H1 (cell line): ENCODE measurements around the gene ZW10. TPM values are rescaled to one million over a fixed set of nuclear protein-coding genes. Genes with fewer than 3 reads are reported as not detected.

Experiments
- CTCF ChIA-PET: fragments of 300-600 bp; sonication (Branson Sonifier 250); formaldehyde crosslinking; loops from one replicate; lab custom pipeline; 2021; ENCODE audit not compliant: partially characterized antibody; lab: Charles Lee
- POLR2A ChIA-PET: fragments of 300-600 bp; sonication (Branson Sonifier 250); formaldehyde crosslinking; loops from one replicate; lab custom pipeline; 2021; ENCODE audit warnings: inconsistent platforms; ENCODE audit not compliant: partially characterized antibody; lab: Charles Lee
- DNase-seq, 2 experiments: peaks; one replicate each; pipeline versions ENCODE4 v3.0.0 to v3.0.0-alpha.2; 2010 to 2022; ENCODE audit warnings: low spot score in 2 of 2, low read depth in 1 of 2, mixed read lengths in 1 of 2
- FAIRE-seq: peaks from 2 replicates; lab custom pipeline; 2011; peaks lifted over from hg19 to GRCh38; lab: Jason Lieb, UNC
- H2AFZ ChIP-seq: 2 replicates; pipeline ENCODE4 v1.8.1; 2012; ENCODE audit warnings: low read length, inconsistent platforms
- H2AK5ac ChIP-seq: 2 replicates; pipeline ENCODE4 v1.6.1; 2013; ENCODE audit warnings: low read depth, low read length
- H2BK120ac ChIP-seq: replicated peaks from 2 replicates; pipeline ENCODE3; 2013; ENCODE audit warnings: low read depth, low read length, inconsistent platforms
- H2BK12ac ChIP-seq: 2 replicates; pipeline ENCODE4 v1.6.1; 2013; ENCODE audit warnings: low read depth, low read length
- H2BK15ac ChIP-seq: 2 replicates; pipeline ENCODE4 v1.6.1; 2013; ENCODE audit warnings: low read length
- H2BK20ac ChIP-seq: 2 replicates; pipeline ENCODE4 v1.6.1; 2013; ENCODE audit warnings: low read length
- H2BK5ac ChIP-seq: 2 replicates; pipeline ENCODE4 v1.6.1; 2013; ENCODE audit warnings: low read depth, low read length
- H3K14ac ChIP-seq: 2 replicates; pipeline ENCODE4 v1.6.1; 2013; ENCODE audit warnings: inconsistent platforms; ENCODE audit not compliant: insufficient read length
- H3K18ac ChIP-seq: 2 replicates; pipeline ENCODE4 v1.6.1; 2013; ENCODE audit warnings: low read length; ENCODE audit errors: extremely low read depth
- H3K23ac ChIP-seq: 2 replicates; pipeline ENCODE4 v1.6.1; 2013; ENCODE audit warnings: inconsistent platforms; ENCODE audit not compliant: insufficient read length
- H3K23me2 ChIP-seq: 2 replicates; pipeline ENCODE4 v1.6.1; 2013; ENCODE audit warnings: low read depth, low read length
- H3K27ac ChIP-seq: 2 replicates; pipeline ENCODE4 v1.6.1; 2011; ENCODE audit warnings: low read depth, low read length, inconsistent platforms
- H3K27me3 ChIP-seq, 4 experiments: replicated peaks in 1 of 4; 1 replicate in 1 of 4; 2 replicates in 3 of 4; pipeline versions ENCODE4 v1.6.1 to v1.8.1; 2011 to 2013; ENCODE audit warnings: low read length in 3 of 4, mild to moderate bottlenecking in 3 of 4, inconsistent platforms in 2 of 4, mixed read lengths in 2 of 4, moderate library complexity in 1 of 4; ENCODE audit not compliant: control insufficient read depth in 3 of 4, insufficient read depth in 3 of 4; ENCODE audit errors: extremely low read depth in 1 of 4
- H3K36me3 ChIP-seq, 4 experiments: 2 replicates each; pipeline versions ENCODE4 v1.6.1 to v1.8.1; 2011 to 2013; ENCODE audit warnings: mild to moderate bottlenecking in 4 of 4, low read length in 3 of 4, moderate library complexity in 2 of 4, control low read depth in 1 of 4, inconsistent platforms in 1 of 4; ENCODE audit not compliant: insufficient read depth in 4 of 4, control insufficient read depth in 2 of 4
- H3K4ac ChIP-seq: replicated peaks from 2 replicates; pipeline ENCODE3; 2013; ENCODE audit warnings: low read length, low read depth, mixed read lengths, inconsistent platforms; ENCODE audit not compliant: insufficient read length
- H3K4me1 ChIP-seq, 4 experiments: replicated peaks in 1 of 4; 1 replicate in 1 of 4; 2 replicates in 3 of 4; pipeline versions ENCODE4 v1.6.1 to v1.8.1; 2011 to 2013; ENCODE audit warnings: low read length in 3 of 4, inconsistent platforms in 2 of 4, mixed read lengths in 1 of 4; ENCODE audit not compliant: insufficient read depth in 4 of 4, control insufficient read depth in 3 of 4
- H3K4me2 ChIP-seq, 2 experiments: 2 replicates each; pipeline versions ENCODE4 v1.6.1 to v1.8.1; 2011 to 2013; ENCODE audit warnings: low read depth in 2 of 2, low read length in 2 of 2, control low read depth in 1 of 2, inconsistent platforms in 1 of 2, mild to moderate bottlenecking in 1 of 2; ENCODE audit not compliant: insufficient read depth in 1 of 2
- H3K4me3 ChIP-seq, 4 experiments: fragments of 200-600, 300-600 bp in 1 of 4; sonication (generic), shearing (Covaris generic), sonication (Bioruptor Twin) in 1 of 4; 2 replicates each; pipeline versions ENCODE4 v1.5.1 to v1.8.1; 2011 to 2016; ENCODE audit warnings: low read length in 4 of 4, low read depth in 3 of 4, control low read depth in 2 of 4, inconsistent platforms in 2 of 4, mild to moderate bottlenecking in 2 of 4, mixed read lengths in 1 of 4, moderate library complexity in 1 of 4; ENCODE audit not compliant: insufficient read depth in 2 of 4; ENCODE audit errors: extremely low read depth in 1 of 4
- H3K56ac ChIP-seq: replicated peaks from 2 replicates; pipeline ENCODE3; 2013; ENCODE audit warnings: low read depth, mild to moderate bottlenecking, mixed read lengths, low read length, inconsistent platforms; ENCODE audit not compliant: insufficient read length
- H3K79me1 ChIP-seq: 2 replicates; pipeline ENCODE4 v1.6.1; 2013; ENCODE audit warnings: low read depth, low read length, control low read depth
- H3K79me2 ChIP-seq, 2 experiments: 2 replicates each; pipeline versions ENCODE4 v1.6.1 to v1.8.1; 2012 to 2013; ENCODE audit warnings: low read length in 2 of 2, mild to moderate bottlenecking in 2 of 2, inconsistent platforms in 1 of 2; ENCODE audit not compliant: insufficient read depth in 2 of 2, control insufficient read depth in 1 of 2
- H3K9ac ChIP-seq, 4 experiments: replicated peaks in 1 of 4; 1 replicate in 1 of 4; 2 replicates in 3 of 4; pipeline versions ENCODE4 v1.6.1 to v1.8.1; 2011 to 2013; ENCODE audit warnings: low read depth in 3 of 4, low read length in 3 of 4, control low read depth in 2 of 4, mild to moderate bottlenecking in 2 of 4, moderate library complexity in 2 of 4, inconsistent platforms in 1 of 4; ENCODE audit errors: extremely low read depth in 1 of 4
- H3K9me3 ChIP-seq, 2 experiments: 2 replicates each; pipeline versions ENCODE4 v1.6.1 to v1.8.1; 2012 to 2013; ENCODE audit warnings: mild to moderate bottlenecking in 2 of 2, moderate library complexity in 2 of 2, control low read depth in 1 of 2, inconsistent platforms in 1 of 2, low read depth in 1 of 2, low read length in 1 of 2, mixed read lengths in 1 of 2; ENCODE audit not compliant: insufficient read depth in 2 of 2
- H4K20me1 ChIP-seq, 2 experiments: replicated peaks in 1 of 2; 2 replicates each; pipeline versions ENCODE3 to v1.8.1; 2011 to 2013; ENCODE audit warnings: inconsistent platforms in 2 of 2, low read length in 2 of 2, mild to moderate bottlenecking in 1 of 2; ENCODE audit not compliant: insufficient read depth in 2 of 2, control insufficient read depth in 1 of 2
- H4K5ac ChIP-seq: 2 replicates; pipeline ENCODE4 v1.6.1; 2013; ENCODE audit warnings: low read length, low read depth, mixed read lengths, inconsistent platforms; ENCODE audit not compliant: insufficient read length
- H4K8ac ChIP-seq: 2 replicates; pipeline ENCODE4 v1.8.0; 2013; ENCODE audit warnings: mild to moderate bottlenecking, moderate library complexity, low read length, inconsistent platforms; ENCODE audit not compliant: insufficient read depth; ENCODE audit errors: extremely low read depth
- H4K91ac ChIP-seq: replicated peaks from 2 replicates; pipeline ENCODE3; 2013; ENCODE audit warnings: low read length, mixed read lengths, inconsistent platforms; ENCODE audit not compliant: insufficient read length
- GABPA ChIP-seq: IDR thresholded peaks from 2 replicates; pipeline ENCODE4 v1.6.1; 2011; ENCODE audit warnings: mild to moderate bottlenecking, low read length, moderate library complexity, borderline replicate concordance; ENCODE audit not compliant: insufficient read depth
- HDAC6 ChIP-seq: IDR thresholded peaks from one replicate; pipeline ENCODE4 v1.7.1; 2012; ENCODE audit warnings: low read depth, mild to moderate bottlenecking, inconsistent platforms, low read length, moderate library complexity
- SAP30 ChIP-seq: fragments of 300-600 bp; sonication (generic); IDR thresholded peaks from 2 replicates; pipeline ENCODE4 v1.7.1; 2012; ENCODE audit warnings: low read length, moderate library complexity, mild to moderate bottlenecking, inconsistent platforms; ENCODE audit not compliant: insufficient read depth, insufficient replicate concordance
- ZNF274 ChIP-seq: IDR thresholded peaks from 2 replicates; pipeline ENCODE4 v1.7.0; 2012; ENCODE audit warnings: low read length, borderline replicate concordance; ENCODE audit errors: extremely low read depth
- WGBS, 2 experiments: shearing (Covaris generic) in 1 of 2; methylation state at CpG; one replicate each; pipeline versions ENCODE4 v1.1.6 to v1.1.7; 2013 to 2015; ENCODE audit warnings: low lambda C conversion rate in 2 of 2, mixed read lengths in 2 of 2, inconsistent platforms in 1 of 2, low coverage in 1 of 2, missing lambda C conversion rate in 1 of 2; ENCODE audit not compliant: insufficient replicate concordance in 2 of 2, insufficient coverage in 1 of 2, insufficient read length in 1 of 2; ENCODE audit errors: extremely low coverage in 1 of 2, missing lambda C conversion rate in 1 of 2; 5-methylcytosine and 5-hydroxymethylcytosine counted together
- polyA plus RNA-seq, 7 experiments: library from polyadenylated mRNA; depleted of rRNA in 3 of 7; stranded (reverse) in 5 of 7; unstranded in 2 of 7; fragments of >200 nt in 5 of 7; fragments of 200-250 nt in 2 of 7; gene quantifications; 1 replicate in 5 of 7; 2 replicates in 1 of 7; 4 replicates in 1 of 7; pipeline versions ENCODE4 v1.2.1 to v1.2.3, GENCODE V29; 2011 to 2013; ENCODE audit warnings: missing spikeins in 2 of 7, mixed read lengths in 2 of 7
- total RNA-seq: library from RNA; stranded (reverse); fragmentation: NEBNext Ultra II Directional; extraction: Animal tissue kit (Norgen Biotek cat#: 25700); gene quantifications from 2 replicates; pipeline ENCODE4 v1.2.1, GENCODE V29; 2021
- TF ChIP-seq, protein P1 (sequence below): IDR thresholded peaks from 2 replicates; pipeline ENCODE4 v1.6.1; 2012; ENCODE audit warnings: inconsistent platforms

ZW10 gene
- total and polyA plus RNA-seq, 2 of the 8 experiments (the other 6 are each of a cell fraction or from before 2014, with no cell fraction given): 9.0 to 25.3 TPM

GRCh38 chr11:113817626-113818025, 44.1 kb upstream of the ZW10 start:
- TF ChIP-seq, protein P1, sequence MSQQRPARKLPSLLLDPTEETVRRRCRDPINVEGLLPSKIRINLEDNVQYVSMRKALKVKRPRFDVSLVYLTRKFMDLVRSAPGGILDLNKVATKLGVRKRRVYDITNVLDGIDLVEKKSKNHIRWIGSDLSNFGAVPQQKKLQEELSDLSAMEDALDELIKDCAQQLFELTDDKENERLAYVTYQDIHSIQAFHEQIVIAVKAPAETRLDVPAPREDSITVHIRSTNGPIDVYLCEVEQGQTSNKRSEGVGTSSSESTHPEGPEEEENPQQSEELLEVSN: no peak
- TF ChIP-seq HDAC6: no peak
- no peak for TF ChIP-seq GABPA
- TF ChIP-seq SAP30: no peak
- no peak for TF ChIP-seq ZNF274
- Histone ChIP-seq H2BK15ac (no peak overlapping the region), H3K79me1 (0 out of 2 replicates have a peak, but pooled peaks cover 2% of the 10 kb centered on the region), H3K79me2 (no peaks in the 10 kb centered on the region), H3K23ac (no peak overlapping the region), H2AK5ac (no peak overlapping the region), H3K14ac (no peak overlapping the region), H3K4me2 (no peak overlapping the region), H2BK120ac (no peak overlapping the region), H2BK20ac (no peak overlapping the region), H3K36me3 (peaks cover 17 to 78% (median 45%) of the 10 kb centered on the region in 4 experiments), H2AFZ (no peak overlapping the region), H4K8ac (no peak overlapping the region), H2BK5ac (no peak overlapping the region), H3K4ac (no peak overlapping the region), H3K27me3 (no peaks in the 10 kb centered on the region), H3K23me2 (no peaks in the 10 kb centered on the region), H3K18ac (no peak overlapping the region), H3K56ac (no peak overlapping the region), H3K9me3 (no peaks in the 10 kb centered on the region), H3K9ac (no peak overlapping the region), H3K27ac (no peak overlapping the region), H4K5ac (no peak overlapping the region), H4K20me1 (no peaks in the 10 kb centered on the region), H3K4me1 (no peaks in the 10 kb centered on the region), H4K91ac (no peak overlapping the region), H2BK12ac (no peak overlapping the region), H3K4me3 (no peak overlapping the region)
- ChIA-PET CTCF (interaction anchor here (1.2 to 1.7 kb wide), 2 partner anchors 11 to 16 kb away, joined by 4 to 10 read pairs; no protein-coding TSS in a partner anchor), POLR2A (interaction anchor here (1.2 to 1.6 kb wide), 2 partner anchors 18 to 58 kb away, joined by 3 to 5 read pairs; partner anchors contain the start of gene USP28)
- FAIRE-seq (no peak), DNase-seq (no peak)
- WGBS, 2 experiments: 90% methylated on average over 6 of the region's 6 CpGs; no CpG with 5 or more reads in 1 of the 2 experiments
